HG02943 (cell line): ENCODE results near the gene FBLIM1.

ENCODE experiments used
- ATAC-seq: cut with Tn5 transposase; IDR thresholded peaks from one replicate; pipeline ENCODE4 v1.9.1; 2021; ENCODE audit warnings: mild to moderate bottlenecking, low read depth, moderate library complexity; ENCODE audit not compliant: unreplicated experiment

The FBLIM1 gene

GRCh38 chr1:15758343-15758931 is at the start of gene FBLIM1:
TSS of gene FBLIM1 (plus strand) at chr1:15758795. CDS start at chr1:15764984, 6,189 bp downstream.
- ATAC-seq, result no peak

GRCh38 chr1:15709226-15709625 is 49.4 kb upstream of the FBLIM1 start:
- no peak for ATAC-seq

GRCh38 chr1:15712168-15712567 is 46.4 kb upstream of the FBLIM1 start:
- no peak for ATAC-seq

- no peak for ATAC-seq
These were observed 44.0 kb upstream of the FBLIM1 start for GRCh38 chr1:15714406-15715136.

- ATAC-seq, result no peak
These were observed 41.0 kb upstream of the FBLIM1 start for GRCh38 chr1:15717418-15718125.

GRCh38 chr1:15718199-15718601 is 40.4 kb upstream of the FBLIM1 start:
- ATAC-seq, result no peak

GRCh38 chr1:15719381-15720120 is 39.0 kb upstream of the FBLIM1 start:
- no peak for ATAC-seq

GRCh38 chr1:15720861-15721260 is 37.7 kb upstream of the FBLIM1 start:
- no peak for ATAC-seq

GRCh38 chr1:15722411-15722810 is 36.2 kb upstream of the FBLIM1 start:
- ATAC-seq, result no peak

GRCh38 chr1:15722836-15723532 is 35.6 kb upstream of the FBLIM1 start:
- ATAC-seq, result no peak

GRCh38 chr1:15723631-15724246 is 34.9 kb upstream of the FBLIM1 start:
- ATAC-seq, result no peak

- no peak for ATAC-seq
These were observed 33.4 kb upstream of the FBLIM1 start for GRCh38 chr1:15724949-15725880.

- ATAC-seq, result no peak
These were observed 32.1 kb upstream of the FBLIM1 start for GRCh38 chr1:15726508-15726907.

- no peak for ATAC-seq
These were observed 31.6 kb upstream of the FBLIM1 start for GRCh38 chr1:15727021-15727420.

- ATAC-seq, result no peak
These were observed 31.2 kb upstream of the FBLIM1 start for GRCh38 chr1:15727424-15727823.

- no peak for ATAC-seq
These were observed 30.6 kb upstream of the FBLIM1 start for GRCh38 chr1:15727866-15728534.

- ATAC-seq, result no peak
These were observed 29.5 kb upstream of the FBLIM1 start for GRCh38 chr1:15728937-15729657.

GRCh38 chr1:15730423-15730822 is 28.2 kb upstream of the FBLIM1 start:
- ATAC-seq, result no peak
